HUDEP-2 (cell line): ENCODE results near the gene TRAM2.

ENCODE experiments used
- DNase-seq, 76 experiments: peaks; one replicate each; lab custom pipeline; 2025; ENCODE audit not compliant: unreplicated experiment in 76 of 76; lab: John Stamatoyannopoulos, UW

Gene TRAM2

DNA sequence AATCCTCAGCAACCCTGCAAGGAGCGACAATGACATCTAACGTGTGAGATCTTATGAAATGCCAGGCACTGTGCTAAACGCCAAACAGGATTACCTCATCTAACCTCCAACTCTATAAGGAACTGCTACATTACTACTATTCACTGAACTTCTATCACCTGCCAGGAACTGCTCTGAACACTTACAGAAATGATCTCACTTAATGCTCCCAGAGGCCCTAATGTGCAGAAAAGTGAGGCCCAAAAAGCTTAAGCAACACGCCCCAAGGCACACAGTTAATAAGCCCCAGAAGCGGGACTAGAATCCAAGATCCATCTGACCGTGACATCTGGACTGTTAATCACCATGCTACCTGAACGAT, 28.5 kb downstream of the TRAM2 start:
- DNase-seq: no peak

DNA sequence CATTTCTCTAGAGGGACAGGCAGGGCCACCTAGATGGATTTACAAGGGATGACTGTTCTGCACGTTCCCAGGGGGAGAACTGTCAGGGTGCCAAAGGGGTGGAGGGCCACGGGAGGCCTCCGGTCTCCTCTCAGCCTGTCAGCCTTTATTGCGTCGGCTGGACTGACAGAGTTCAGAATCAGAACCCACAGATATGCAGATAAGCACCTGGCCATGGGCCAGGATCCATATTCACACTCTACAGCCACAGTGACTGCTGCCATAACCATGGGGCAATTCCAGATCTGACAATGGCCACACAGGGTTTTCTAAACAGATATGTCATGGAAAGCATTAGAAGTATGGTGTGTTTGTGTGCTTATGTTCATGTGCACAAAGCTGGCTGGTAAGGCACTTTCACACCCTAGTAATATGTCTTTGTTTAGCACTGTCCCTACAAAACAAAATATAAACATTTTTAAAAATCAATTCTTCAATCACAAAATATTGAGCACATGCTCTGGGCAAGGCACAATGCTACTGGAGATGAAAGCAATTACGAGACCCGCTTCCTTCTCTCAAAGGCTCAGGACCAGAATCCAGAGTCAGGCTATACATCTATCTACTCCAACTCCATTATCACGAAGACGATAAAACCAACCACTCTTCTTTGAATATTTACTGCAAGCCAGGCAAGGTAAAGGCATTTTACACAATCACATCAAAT, 29.1 kb downstream of the TRAM2 start:
- peak in 39 of 76 experiments; percentile 15 to 58 (median 29) for DNase-seq

GRCh38 chr6:52546678-52547077, 30.2 kb downstream of the TRAM2 start:
- DNase-seq: no peak

DNA sequence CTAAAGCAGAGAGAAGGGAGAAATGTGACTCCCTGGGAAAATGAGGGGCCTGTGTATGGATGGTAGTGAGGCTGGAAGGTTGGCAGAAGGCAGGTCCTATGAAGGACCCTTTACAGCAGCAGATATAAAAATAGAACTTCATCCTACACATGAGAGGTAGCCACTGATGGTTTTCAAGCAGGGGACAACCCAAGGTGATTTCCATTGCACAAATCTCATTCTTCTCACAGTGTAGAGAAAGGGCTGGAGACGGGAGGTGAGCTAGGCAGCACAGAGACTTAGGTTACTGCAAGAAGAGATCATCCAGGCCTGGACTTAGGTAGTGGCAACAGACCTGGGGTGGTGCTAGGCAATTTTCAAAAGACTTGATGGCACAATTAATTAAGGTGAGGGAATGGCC, 30.7 kb downstream of the TRAM2 start:
- no peak for DNase-seq

DNA sequence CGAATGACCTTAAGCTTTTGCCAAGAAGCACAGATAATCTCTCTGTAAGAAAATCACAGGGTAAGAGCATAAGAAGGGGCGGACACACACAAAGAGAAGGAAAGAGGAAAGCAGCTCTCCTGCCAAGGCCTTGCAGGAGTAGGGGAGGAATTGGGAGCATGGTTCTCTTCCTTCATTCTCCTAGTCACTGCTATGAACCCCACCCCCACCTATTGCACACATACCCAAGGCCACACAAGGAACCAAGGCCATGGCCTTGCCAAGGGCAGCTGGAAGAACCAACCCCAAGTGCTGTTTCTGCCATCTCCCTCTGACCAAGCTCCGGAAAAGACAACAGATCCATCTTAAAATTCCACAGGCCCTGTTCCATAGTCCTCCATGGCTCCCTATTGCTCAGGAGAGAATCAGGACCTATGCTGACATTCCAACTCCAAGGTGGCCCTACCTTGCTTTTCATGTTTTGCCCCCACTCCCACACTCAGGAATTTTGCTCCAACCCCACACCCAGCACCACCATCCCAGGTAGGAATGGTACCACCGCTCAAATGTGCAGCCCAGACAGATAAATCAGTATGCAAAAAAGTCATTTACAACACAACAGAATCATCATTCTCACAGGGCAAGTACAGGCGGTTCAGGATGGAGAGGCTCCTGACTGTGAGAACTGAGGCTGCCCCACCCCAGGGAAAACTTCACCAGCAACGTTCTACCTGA, 31.3 kb downstream of the TRAM2 start:
- no peak for DNase-seq

DNA sequence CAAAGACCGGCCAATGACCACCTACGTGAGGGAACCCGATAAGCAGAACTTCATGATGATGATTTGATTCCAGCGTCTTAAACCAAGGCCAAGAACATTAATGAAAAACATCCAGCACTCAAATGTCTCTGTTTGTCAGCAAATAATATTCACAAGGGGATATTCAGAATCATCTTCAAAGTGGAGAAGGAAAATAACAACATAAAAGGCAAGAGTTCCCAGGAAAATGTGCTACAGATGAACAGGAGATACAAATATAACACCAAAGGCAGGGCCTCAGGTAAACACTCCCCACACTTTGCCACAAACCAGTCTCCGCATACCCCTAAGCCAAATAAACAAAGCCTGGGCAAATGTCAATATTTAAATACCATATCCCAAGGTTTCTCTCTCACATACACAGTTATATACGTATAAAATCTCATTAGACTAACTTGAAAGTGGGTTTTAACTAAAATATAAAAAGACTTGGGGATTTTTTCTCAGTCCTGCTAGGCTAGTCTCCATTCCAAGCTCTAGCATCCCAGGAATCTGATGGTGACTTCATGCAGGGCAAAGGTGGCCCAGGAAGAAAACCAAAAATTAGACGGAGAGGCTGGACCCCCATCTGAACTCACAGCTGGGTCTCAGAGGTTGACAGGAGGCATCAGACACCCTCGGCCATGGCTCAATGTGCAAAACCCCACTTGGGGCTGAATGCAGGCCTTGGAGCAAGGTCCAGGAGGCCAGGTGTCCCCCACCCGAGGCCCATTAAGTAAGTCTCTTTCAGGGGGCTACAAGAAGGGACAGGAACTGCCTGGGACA, 32.1 kb downstream of the TRAM2 start:
- DNase-seq: no peak

DNA sequence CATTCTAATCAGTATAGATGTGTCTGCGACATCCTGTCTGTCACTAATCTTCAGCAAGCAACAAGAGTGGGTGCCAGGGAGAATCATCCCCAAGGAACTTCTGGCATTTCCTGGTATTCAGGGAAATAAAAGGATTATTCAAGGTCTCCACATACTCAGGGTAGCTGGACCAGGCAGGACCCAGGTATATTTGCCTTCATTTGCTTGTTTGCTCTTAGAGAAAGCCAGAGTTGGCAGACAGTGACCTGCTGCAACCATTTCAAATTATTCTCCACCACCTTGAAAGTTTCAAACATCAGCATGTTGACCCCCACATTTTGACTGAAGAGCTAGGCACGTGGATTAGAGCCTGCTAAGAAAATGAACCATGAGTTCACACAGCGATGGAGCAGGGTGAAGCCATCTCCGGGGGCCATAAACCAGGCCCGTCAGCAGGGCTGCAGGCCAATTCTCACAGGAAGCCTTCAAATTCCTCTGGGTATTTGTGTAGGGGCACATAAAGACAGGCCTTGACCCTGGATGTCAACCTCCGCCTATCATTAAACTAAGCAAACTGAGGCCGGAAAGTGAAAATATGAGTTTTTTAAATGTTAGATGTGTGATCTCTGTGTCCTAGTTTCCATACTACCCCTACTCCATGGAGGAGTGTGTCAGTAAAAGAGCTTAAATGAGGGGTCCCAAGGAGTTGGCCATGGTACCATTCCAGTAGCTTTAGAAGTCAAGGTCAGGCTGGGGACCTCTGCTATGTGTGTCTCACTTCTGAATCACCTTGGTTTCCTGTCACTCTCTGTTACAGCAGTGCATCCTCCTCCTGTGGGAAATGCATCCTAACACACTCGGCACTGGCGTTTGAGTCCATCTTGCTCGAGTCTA, 32.9 kb downstream of the TRAM2 start:
- no peak for DNase-seq

DNA sequence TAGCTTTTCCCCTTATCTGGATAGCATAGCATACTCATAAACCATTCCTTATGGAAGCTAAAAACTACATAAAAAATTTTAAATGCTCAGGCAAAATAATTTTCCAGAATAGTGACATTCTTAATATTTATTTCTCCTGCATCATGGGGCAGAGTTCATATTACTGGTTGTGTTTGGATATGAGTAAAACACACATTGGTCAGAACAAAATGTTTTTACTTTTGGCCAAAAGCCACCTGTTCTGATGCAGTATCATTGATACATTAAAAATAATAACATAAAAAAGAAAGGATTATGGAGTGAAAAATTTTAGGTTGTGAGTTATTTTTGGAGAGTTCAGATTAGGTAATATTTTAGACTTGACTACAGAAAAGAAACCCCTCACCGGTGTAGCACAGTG, 33.6 kb downstream of the TRAM2 start:
- no peak for DNase-seq

DNA sequence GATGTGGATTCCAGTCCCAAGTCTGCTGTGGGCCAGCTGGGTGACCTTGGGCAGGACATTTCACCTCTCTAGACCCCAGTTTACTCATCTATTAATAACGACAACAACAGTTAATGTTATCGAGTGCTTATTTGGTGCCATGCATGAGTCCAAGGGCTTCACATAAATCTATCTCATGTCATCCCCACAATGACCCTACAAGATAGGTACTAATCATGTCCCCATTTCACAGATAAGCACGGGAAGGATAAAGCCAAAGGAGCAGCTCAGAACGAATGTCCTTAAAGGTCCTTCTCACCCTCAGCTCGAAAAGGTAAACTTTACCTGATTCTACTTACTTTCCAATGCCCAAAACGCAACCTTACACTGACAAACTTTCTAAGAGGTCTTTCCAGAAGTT, 35.7 kb downstream of the TRAM2 start:
- no peak for DNase-seq

DNA sequence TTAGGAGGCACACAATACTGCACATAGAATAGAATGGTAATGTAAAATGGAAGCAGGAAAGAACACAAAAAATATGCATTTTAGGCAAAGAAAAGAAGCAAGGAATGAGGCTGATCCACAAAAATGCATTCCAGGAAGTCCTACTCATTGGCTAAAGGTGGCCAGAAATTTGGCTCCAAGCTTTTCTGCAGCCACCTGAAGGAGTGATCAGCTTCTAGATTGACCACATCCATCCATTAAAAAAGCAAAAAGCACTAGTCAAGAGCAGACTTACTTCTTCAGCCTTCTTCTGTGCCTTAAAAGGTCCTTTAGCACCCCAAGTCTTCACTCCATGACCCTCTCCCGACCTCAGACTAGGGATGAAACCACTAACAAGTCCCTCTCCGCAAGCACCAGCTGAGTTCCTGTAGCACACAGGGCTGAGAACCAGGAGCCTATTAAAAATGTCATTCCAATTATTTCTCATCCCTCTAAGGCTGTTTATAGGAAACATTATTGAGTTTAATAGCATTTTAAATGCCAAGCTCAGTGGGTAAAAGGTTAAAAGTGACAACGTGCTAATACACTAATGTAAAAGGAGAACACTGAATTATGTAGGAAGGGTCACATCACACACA, 36.5 kb downstream of the TRAM2 start:
- DNase-seq: no peak

GRCh38 chr6:52539607-52540006, 37.3 kb downstream of the TRAM2 start:
- DNase-seq: no peak

DNA sequence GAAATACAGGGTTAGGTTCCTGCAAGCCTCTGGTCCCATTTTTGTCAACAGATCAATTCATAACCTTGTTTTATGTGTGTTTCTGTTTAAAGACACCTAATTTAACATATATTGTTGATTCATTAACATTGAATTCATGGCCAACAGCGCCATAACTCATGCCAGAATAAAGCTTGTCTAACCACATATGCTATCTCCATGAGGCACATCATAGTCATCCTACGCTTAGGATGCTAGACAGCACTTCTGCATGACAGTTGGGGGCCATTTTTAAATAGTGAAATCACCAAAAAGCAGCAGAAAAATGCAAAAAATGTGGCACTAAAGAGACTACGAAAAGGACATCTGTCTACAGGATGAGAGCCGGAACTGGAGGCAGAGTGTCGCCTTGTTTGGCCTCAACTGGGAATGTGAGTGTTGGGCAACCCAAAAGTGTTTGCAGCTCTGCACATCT, 37.9 kb downstream of the TRAM2 start:
- DNase-seq: no peak

DNA sequence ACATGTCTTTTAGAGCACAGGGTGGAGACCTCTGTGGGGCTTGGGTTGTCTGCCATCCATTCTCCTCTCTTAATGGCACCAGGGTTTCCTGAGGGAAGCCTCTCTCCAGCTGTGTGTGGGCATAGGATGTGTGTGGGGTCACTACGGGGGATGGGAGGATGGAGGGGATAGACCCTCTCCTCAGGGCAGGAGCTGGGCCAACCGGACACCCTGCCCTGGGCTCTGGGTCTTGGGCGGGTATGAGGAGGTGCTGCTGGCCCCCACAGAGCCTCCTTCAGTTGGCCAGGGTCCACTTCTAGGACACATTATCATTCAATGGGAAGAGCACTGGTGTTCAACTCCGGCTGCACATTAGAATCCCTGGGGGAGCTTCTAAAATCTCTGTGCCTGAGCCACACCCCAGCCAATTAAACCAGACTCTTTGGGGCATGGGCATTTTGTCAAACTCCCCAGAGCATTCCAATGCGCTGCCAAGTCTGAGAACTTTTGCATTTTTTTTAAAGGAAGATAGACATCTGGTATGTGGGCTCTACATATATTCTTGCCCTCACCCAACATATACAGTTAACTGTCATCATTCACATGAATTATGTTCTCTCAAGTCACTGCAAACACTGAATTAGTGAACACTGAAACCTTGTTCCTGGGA, 38.5 kb downstream of the TRAM2 start:
- no peak for DNase-seq

DNA sequence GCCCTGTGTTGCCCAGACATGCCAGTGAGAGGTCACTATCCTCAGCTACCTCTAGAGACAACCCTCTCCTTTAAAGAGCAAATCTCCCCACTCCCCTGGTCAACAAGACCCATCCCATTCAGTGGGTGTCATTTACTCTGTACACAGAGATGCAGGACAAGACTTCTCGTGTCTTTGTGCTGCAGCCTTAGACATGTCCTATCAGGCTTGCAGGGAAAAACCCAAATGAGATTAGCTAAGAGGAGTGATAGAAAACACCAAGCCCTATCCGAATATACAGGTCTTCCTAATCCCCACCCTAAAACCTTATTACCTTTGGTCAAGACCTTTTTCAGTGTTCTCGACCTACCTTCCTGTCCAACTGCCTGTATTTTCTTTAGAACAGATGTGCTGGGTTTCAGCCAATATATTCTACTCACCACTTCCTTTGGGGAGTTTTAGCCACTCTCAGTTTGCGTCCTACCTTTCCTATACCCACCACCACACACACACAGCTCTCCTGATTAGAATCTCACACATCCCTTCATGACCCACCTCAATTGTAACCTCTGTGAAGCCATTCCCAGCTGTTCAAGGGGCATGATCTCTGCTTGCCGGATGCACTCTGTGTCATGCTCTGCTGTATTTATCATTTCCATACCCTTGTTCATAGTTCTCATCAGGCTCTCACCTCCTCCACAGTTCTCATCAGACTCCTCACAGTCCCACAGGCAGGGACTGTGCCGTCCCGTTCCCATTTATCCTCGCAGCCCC, 39.7 kb downstream of the TRAM2 start:
- DNase-seq: no peak

- DNase-seq: no peak
Observed at GRCh38 chr6:52536424-52536916, 40.4 kb downstream of the TRAM2 start.

DNA sequence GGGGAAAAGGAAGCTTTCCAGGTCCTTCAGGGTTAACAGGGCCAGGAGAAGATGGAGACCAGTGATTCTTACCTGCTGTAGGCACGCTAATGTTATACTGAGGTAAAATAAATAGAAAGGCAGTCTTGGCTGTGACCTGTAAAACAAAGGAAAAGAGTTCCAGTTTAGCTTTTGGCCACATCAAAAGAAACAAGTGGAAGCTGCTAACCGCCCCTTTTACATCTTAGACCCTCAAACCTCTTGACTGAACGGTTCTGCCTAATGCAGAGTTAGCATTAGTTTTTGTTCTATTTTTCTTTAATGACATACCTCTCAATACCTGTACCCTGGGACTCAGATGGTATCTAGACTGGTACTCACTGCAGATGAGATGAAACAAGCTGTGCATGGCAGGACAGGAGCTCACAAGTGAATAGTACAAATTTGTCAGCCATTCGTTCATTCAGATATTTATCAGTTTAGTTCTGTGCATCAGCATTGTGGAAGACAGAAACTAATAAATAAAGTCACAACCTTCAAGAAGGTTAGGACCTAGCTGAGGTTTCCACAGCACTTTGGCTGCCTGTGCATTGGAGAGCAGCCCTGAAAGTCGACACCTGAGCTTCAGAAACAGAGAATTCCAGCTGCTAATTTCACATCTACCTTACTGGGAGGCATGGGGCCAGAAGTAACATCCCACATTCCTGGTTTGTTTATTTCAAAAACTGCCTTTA, 41.0 kb downstream of the TRAM2 start:
- DNase-seq: no peak

- no peak for DNase-seq
Observed at GRCh38 chr6:52534966-52535390, 41.9 kb downstream of the TRAM2 start.

- no peak for DNase-seq
Observed at GRCh38 chr6:52534363-52534762, 42.5 kb downstream of the TRAM2 start.
